ENCODE measurements around the gene LDLRAD3. TPM values are rescaled to one million over a fixed set of nuclear protein-coding genes. Genes with fewer than 3 reads are reported as not detected.

Gene LDLRAD3
- total and polyA plus RNA-seq, 3 donors from 2014 or later = 7.1 to 14.6 (median 12.0) TPM

DNA sequence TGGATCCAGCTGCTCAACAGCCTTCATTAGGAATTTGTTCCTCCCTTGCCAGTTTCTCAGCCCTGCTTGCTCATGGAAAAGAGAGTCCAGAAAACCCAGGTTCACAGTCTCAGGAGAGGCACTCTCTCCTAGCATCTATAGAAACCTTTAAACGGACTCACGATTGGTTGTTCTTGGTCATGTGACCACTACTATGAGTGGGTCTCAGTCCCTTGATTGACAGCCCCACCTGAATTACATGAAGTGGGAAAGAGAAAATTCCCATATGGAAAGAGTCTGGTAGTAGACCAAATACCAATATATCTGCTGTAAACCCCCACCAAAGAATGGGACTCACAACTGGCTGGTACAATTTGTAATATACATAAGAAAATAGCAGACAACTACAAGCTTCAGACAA, 291.0 kb downstream of the LDLRAD3 start:
- no peaks in the 10 kb centered on the region for H3K9me3 ChIP-seq
- intact Hi-C loops (cut with DNase I; ENCODE audit: low total_unique reads) = no loop called here
- no peak overlapping the region for H3K4me3 ChIP-seq
- no peak for DNase-seq
- 94 to 96% methylated on average over 2 of the region's 2 CpGs for WGBS, 2 donors
- H3K27me3 ChIP-seq = no peaks in the 10 kb centered on the region
- H3K4me1 ChIP-seq = no peaks in the 10 kb centered on the region
- TF ChIP-seq CTCF (IDR thresholded peaks at IDR 0.05) = no peak
- no peak for TF ChIP-seq POLR2A (IDR thresholded peaks at IDR 0.05)
- H3K36me3 ChIP-seq (ENCODE audit: low read depth, missing control alignments) = no peaks in the 10 kb centered on the region
- no peak overlapping the region for H3K27ac ChIP-seq

DNA sequence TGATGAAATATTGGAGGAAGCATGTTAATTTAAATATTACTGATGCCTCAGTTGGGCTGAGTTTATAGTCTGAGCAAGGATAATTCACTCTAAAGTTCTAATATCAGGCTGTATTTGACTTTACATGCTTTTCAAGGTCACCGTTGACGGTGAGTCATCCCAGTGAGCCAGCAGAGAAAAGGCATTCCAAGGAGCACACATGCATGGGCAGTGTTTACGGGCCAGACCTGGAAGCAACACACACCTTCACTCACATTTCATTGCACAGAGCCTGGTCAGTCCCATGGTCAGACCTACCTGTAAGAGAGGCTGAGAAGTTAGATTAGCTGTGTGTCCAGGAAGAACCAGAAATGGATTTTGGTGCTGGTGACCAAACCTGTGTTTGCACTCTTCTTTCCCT, 291.9 kb downstream of the LDLRAD3 start:
- Histone ChIP-seq H3K36me3 (ENCODE audit: low read depth, missing control alignments) (no peaks in the 10 kb centered on the region), H3K4me3 (no peak overlapping the region), H3K27ac (no peak overlapping the region), H3K27me3 (no peaks in the 10 kb centered on the region), H3K9me3 (no peaks in the 10 kb centered on the region), H3K4me1 (no peaks in the 10 kb centered on the region)
- 62 to 63% methylated on average over 3 of the region's 3 CpGs for WGBS, 2 donors
- DNase-seq = no peak
- no peak for TF ChIP-seq POLR2A (IDR thresholded peaks at IDR 0.05)
- no peak for TF ChIP-seq CTCF (IDR thresholded peaks at IDR 0.05)
- intact Hi-C loops (cut with DNase I; ENCODE audit: low total_unique reads) = no loop called here

DNA sequence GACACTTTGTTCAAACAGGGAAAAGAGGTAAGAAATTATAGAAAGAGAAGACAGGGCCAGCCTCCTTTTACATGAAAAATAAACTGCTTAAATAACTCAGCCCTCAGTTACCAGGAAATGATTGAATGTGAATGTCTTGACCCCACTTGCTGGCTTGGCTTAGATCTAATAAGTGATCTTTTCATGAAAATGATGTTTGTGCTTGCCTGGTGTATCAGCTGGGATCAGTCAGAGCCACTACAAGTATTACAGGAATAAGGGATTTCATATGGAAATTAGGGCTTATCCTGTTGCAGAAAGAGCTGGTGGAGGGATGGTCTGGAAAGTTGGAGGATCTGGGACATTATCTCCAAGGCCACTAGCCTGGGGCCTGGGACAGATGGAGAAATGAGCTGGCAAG, 293.5 kb downstream of the LDLRAD3 start:
- TF ChIP-seq POLR2A (IDR thresholded peaks at IDR 0.05) (no peak), CTCF (IDR thresholded peaks at IDR 0.05) (no peak)
- Histone ChIP-seq H3K27me3 (no peaks in the 10 kb centered on the region), H3K9me3 (no peaks in the 10 kb centered on the region), H3K4me3 (no peak overlapping the region), H3K36me3 (ENCODE audit: low read depth, missing control alignments) (no peaks in the 10 kb centered on the region), H3K4me1 (no peaks in the 10 kb centered on the region), H3K27ac (no peak overlapping the region)
- DNase-seq = no peak
- intact Hi-C loops (cut with DNase I; ENCODE audit: low total_unique reads) = no loop called here

DNA sequence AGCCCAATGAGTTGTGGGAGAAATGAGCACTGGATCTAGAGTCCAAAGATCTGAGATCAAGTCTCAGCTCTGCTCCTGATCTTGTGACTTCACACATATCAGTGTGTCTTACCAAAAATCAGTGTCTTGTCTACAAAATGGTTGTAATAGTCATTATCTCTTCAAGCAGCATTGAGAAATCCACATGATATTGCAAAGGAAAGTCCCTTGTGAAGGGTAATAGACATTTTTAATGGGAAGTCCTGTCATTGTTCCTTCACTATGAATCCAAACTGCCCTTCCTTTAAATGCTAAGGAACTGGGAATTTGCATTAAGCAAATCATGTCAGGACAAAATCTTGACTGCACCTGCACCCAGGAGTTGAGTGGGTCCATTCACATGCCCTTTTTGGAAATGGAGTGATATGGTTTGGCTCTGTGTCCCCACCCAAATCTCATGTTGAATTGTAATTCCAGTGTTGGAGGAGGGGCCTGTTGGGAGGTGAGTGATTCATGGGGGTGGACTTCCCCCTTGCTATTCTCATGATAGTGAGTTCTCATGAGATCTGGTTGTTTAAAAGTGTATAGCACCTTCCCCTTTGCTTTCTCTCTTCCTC, 294.3 kb downstream of the LDLRAD3 start:
- intact Hi-C loops (cut with DNase I; ENCODE audit: low total_unique reads) = no loop called here
- TF ChIP-seq POLR2A (IDR thresholded peaks at IDR 0.05) = no peak
- no peak for TF ChIP-seq CTCF (IDR thresholded peaks at IDR 0.05)
- Histone ChIP-seq H3K36me3 (ENCODE audit: low read depth, missing control alignments) (no peaks in the 10 kb centered on the region), H3K4me3 (no peak overlapping the region), H3K27me3 (no peaks in the 10 kb centered on the region), H3K27ac (no peak overlapping the region), H3K4me1 (no peaks in the 10 kb centered on the region), H3K9me3 (no peaks in the 10 kb centered on the region)
- DNase-seq = no peak

GRCh38 chr11:36238881-36239280, 295.0 kb downstream of the LDLRAD3 start:
- TF ChIP-seq POLR2A (IDR thresholded peaks at IDR 0.05) (no peak), CTCF (IDR thresholded peaks at IDR 0.05) (no peak)
- Histone ChIP-seq H3K9me3 (no peaks in the 10 kb centered on the region), H3K27me3 (no peaks in the 10 kb centered on the region), H3K4me1 (no peaks in the 10 kb centered on the region), H3K27ac (no peak overlapping the region), H3K4me3 (no peak overlapping the region), H3K36me3 (ENCODE audit: low read depth, missing control alignments) (no peaks in the 10 kb centered on the region)
- 88% methylated on average over 1 of the region's 1 CpG for WGBS, 2 donors
- DNase-seq = no peak
- intact Hi-C loops (cut with DNase I; ENCODE audit: low total_unique reads) = no loop called here
